Measurements from ENCODE around the gene MRPL47. TPM values are rescaled to one million over a fixed set of nuclear protein-coding genes. Genes with fewer than 3 reads are reported as not detected.
"Not testable (repeated sequence)": the region's sequence is repeated elsewhere in the genome, so short reads cannot be mapped to it uniquely, and the experiment has no call there.

The MRPL47 gene
- total RNA-seq, 4 donors from 2014 or later, result 15.6 to 34.8 (median 31.5) TPM

GRCh38 chr3:179646177-179646576 lies 41.7 kb upstream of the MRPL47 start:
- Histone ChIP-seq H3K4me3 (no peak overlapping the region), H3K36me3 (no peaks in the 10 kb centered on the region), H3K9me3 (no peaks in the 10 kb centered on the region), H3K27ac (no peak overlapping the region), H3K4me1 (no peaks in the 10 kb centered on the region), H3K27me3 (no peaks in the 10 kb centered on the region)
- intact Hi-C loops (cut with DNase I; ENCODE audit: low total_unique reads), result no loop called here
- DNase-seq, result no peak
- no peak for TF ChIP-seq CTCF (IDR thresholded peaks at IDR 0.05)
- no peak for TF ChIP-seq POLR2A (IDR thresholded peaks at IDR 0.05)

- intact Hi-C loops (cut with DNase I; ENCODE audit: low total_unique reads); H3K27me3 ChIP-seq; H3K9me3 ChIP-seq; H3K36me3 ChIP-seq; H3K4me1 ChIP-seq; H3K27ac ChIP-seq; DNase-seq; H3K4me3 ChIP-seq: not testable (repeated sequence)
Observed at GRCh38 chr3:179643837-179644236, 39.4 kb upstream of the MRPL47 start.

GRCh38 chr3:179642871-179643270 lies 38.4 kb upstream of the MRPL47 start:
- Histone ChIP-seq H3K4me1 (no peaks in the 10 kb centered on the region), H3K9me3 (no peaks in the 10 kb centered on the region), H3K36me3 (no peaks in the 10 kb centered on the region), H3K27ac (no peak overlapping the region), H3K27me3 (no peaks in the 10 kb centered on the region), H3K4me3 (no peak overlapping the region)
- DNase-seq, result no peak
- TF ChIP-seq CTCF (IDR thresholded peaks at IDR 0.05) (no peak), POLR2A (IDR thresholded peaks at IDR 0.05) (no peak)
- intact Hi-C loops (cut with DNase I; ENCODE audit: low total_unique reads), result no loop called here

GRCh38 chr3:179640469-179640868 lies 36.0 kb upstream of the MRPL47 start:
- intact Hi-C loops (cut with DNase I; ENCODE audit: low total_unique reads), result no loop called here

GRCh38 chr3:179630753-179631451 lies 26.5 kb upstream of the MRPL47 start:
- Histone ChIP-seq H3K9me3 (no peaks in the 10 kb centered on the region), H3K27me3 (no peaks in the 10 kb centered on the region), H3K27ac (no peak overlapping the region), H3K4me3 (no peak overlapping the region), H3K4me1 (no peaks in the 10 kb centered on the region), H3K36me3 (no peaks in the 10 kb centered on the region)
- intact Hi-C loops (cut with DNase I; ENCODE audit: low total_unique reads), result no loop called here
- TF ChIP-seq CTCF (IDR thresholded peaks at IDR 0.05) (no peak), POLR2A (IDR thresholded peaks at IDR 0.05) (no peak)
- DNase-seq, result no peak

More at GRCh38 chr3:179640469-179640868, 36.0 kb upstream of the MRPL47 start:
- TF ChIP-seq POLR2A (IDR thresholded peaks at IDR 0.05), result no peak
- no peaks in the 10 kb centered on the region for H3K4me1 ChIP-seq
- H3K36me3 ChIP-seq, result no peaks in the 10 kb centered on the region
- no peaks in the 10 kb centered on the region for H3K9me3 ChIP-seq
- no peak overlapping the region for H3K27ac ChIP-seq
- no peak for DNase-seq
- H3K4me3 ChIP-seq, result no peak overlapping the region
- no peaks in the 10 kb centered on the region for H3K27me3 ChIP-seq

GRCh38 chr3:179624451-179624850 lies 20.0 kb upstream of the MRPL47 start:
- no peaks in the 10 kb centered on the region for H3K27me3 ChIP-seq
- intact Hi-C loops (cut with DNase I; ENCODE audit: low total_unique reads), result no loop called here
- TF ChIP-seq CTCF (IDR thresholded peaks at IDR 0.05) (no peak), POLR2A (IDR thresholded peaks at IDR 0.05) (no peak)
- DNase-seq, result no peak
- no peaks in the 10 kb centered on the region for H3K9me3 ChIP-seq
- H3K4me1 ChIP-seq, result no peaks in the 10 kb centered on the region
- H3K27ac ChIP-seq, result no peak overlapping the region
- no peak overlapping the region for H3K4me3 ChIP-seq
- H3K36me3 ChIP-seq, result no peaks in the 10 kb centered on the region

Measured in uterus (tissue), 4 donors.